ENCODE data around the gene ADAM8.

DNA sequence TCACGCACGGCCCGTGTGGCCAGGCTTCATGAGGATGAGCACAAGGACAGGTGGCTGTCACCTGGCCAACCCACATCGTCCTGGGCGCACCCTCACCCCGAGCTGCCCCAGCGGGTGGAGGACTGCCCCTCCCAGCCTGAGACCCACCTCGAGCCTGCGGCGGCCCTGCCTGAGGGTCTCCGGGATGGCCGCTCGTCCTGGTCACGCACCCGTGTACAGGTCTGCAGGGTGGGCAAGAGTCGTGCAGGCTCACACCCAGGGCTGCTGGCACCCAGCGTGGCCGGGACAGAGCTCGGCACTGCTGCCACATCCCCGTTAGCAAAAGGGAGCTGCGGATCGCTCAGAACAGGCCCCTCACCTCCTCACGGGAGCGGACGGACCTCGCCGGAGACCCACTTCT, 61.1 kb downstream of the ADAM8 start:
- TF ChIP-seq, protein P1, sequence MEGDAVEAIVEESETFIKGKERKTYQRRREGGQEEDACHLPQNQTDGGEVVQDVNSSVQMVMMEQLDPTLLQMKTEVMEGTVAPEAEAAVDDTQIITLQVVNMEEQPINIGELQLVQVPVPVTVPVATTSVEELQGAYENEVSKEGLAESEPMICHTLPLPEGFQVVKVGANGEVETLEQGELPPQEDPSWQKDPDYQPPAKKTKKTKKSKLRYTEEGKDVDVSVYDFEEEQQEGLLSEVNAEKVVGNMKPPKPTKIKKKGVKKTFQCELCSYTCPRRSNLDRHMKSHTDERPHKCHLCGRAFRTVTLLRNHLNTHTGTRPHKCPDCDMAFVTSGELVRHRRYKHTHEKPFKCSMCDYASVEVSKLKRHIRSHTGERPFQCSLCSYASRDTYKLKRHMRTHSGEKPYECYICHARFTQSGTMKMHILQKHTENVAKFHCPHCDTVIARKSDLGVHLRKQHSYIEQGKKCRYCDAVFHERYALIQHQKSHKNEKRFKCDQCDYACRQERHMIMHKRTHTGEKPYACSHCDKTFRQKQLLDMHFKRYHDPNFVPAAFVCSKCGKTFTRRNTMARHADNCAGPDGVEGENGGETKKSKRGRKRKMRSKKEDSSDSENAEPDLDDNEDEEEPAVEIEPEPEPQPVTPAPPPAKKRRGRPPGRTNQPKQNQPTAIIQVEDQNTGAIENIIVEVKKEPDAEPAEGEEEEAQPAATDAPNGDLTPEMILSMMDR (IDR thresholded peaks at IDR 0.05; ENCODE audit: poor library complexity, severe bottlenecking), result no peak
- TF ChIP-seq POLR2AphosphoS5 (IDR thresholded peaks at IDR 0.05), result no peak
- no peak for TF ChIP-seq EP300 (conservative IDR thresholded peaks at IDR 0.05; ENCODE audit: poor library complexity, severe bottlenecking)
- TF ChIP-seq MXI1 (conservative IDR thresholded peaks at IDR 0.05; ENCODE audit: poor library complexity, severe bottlenecking), result no peak
